Tongue (tissue), 2 donors: ENCODE results near the gene NHLRC1. TPM values are rescaled to one million over a fixed set of nuclear protein-coding genes. Genes with fewer than 3 reads are reported as not detected.

Source experiments
- DNase-seq: peaks from one replicate; pipeline ENCODE4 v3.0.0-alpha.2; 2015
- total RNA-seq: library from RNA; depleted of rRNA; stranded (reverse); fragments of >200 nt; gene quantifications from one replicate; pipeline ENCODE4 v1.2.3, GENCODE V29; 2014

Gene NHLRC1
- total RNA-seq, 1 donor from 2014 or later, result 3.2 TPM

- DNase-seq, result no peak
Measured at GRCh38 chr6:18138906-18139305, 16.4 kb upstream of the NHLRC1 start.

GRCh38 chr6:18136260-18136659 lies 13.8 kb upstream of the NHLRC1 start:
- DNase-seq, result no peak

- no peak for DNase-seq
Measured at GRCh38 chr6:18135171-18135570, 12.7 kb upstream of the NHLRC1 start.

- DNase-seq, result no peak
Measured at GRCh38 chr6:18132346-18132745, 9.9 kb upstream of the NHLRC1 start.

GRCh38 chr6:18126121-18126520 lies 3.6 kb upstream of the NHLRC1 start:
- no peak for DNase-seq

- DNase-seq, result no peak
Measured at GRCh38 chr6:18121580-18122127, 823 bp downstream of the NHLRC1 start.

- no peak for DNase-seq
Measured at GRCh38 chr6:18119236-18119635, 3.2 kb downstream of the NHLRC1 start.

- no peak for DNase-seq
Measured at GRCh38 chr6:18118330-18118729, 4.1 kb downstream of the NHLRC1 start.

GRCh38 chr6:18117136-18117535 lies 5.3 kb downstream of the NHLRC1 start:
- DNase-seq, result no peak

GRCh38 chr6:18115356-18115755 lies 7.1 kb downstream of the NHLRC1 start:
- DNase-seq, result no peak

GRCh38 chr6:18110162-18110561 lies 12.3 kb downstream of the NHLRC1 start:
- DNase-seq, result peak; percentile 24

GRCh38 chr6:18107061-18107460 lies 15.4 kb downstream of the NHLRC1 start:
- DNase-seq, result no peak

GRCh38 chr6:18102783-18103509 lies 19.5 kb downstream of the NHLRC1 start:
- peak; percentile 24 for DNase-seq

GRCh38 chr6:18101873-18102272 lies 20.6 kb downstream of the NHLRC1 start:
- DNase-seq, result no peak

GRCh38 chr6:18101271-18101670 lies 21.2 kb downstream of the NHLRC1 start:
- no peak for DNase-seq

GRCh38 chr6:18100296-18100695 lies 22.2 kb downstream of the NHLRC1 start:
- DNase-seq, result no peak

- DNase-seq, result no peak
Measured at GRCh38 chr6:18099511-18099910, 23.0 kb downstream of the NHLRC1 start.

- DNase-seq, result no peak
Measured at GRCh38 chr6:18096423-18096822, 26.1 kb downstream of the NHLRC1 start.

- DNase-seq, result no peak
Measured at GRCh38 chr6:18091382-18091781, 31.1 kb downstream of the NHLRC1 start.

- DNase-seq, result no peak
Measured at GRCh38 chr6:18090349-18090786, 32.1 kb downstream of the NHLRC1 start.

- DNase-seq, result no peak
Measured at GRCh38 chr6:18088419-18089296, 33.8 kb downstream of the NHLRC1 start.

GRCh38 chr6:18087396-18088165 lies 34.9 kb downstream of the NHLRC1 start:
- DNase-seq, result no peak
